ENCODE measurements around the gene DENND1B.
A peak's percentile ranks its signal among the peaks of the same experiment; 100 is the strongest.

Gene DENND1B

DNA sequence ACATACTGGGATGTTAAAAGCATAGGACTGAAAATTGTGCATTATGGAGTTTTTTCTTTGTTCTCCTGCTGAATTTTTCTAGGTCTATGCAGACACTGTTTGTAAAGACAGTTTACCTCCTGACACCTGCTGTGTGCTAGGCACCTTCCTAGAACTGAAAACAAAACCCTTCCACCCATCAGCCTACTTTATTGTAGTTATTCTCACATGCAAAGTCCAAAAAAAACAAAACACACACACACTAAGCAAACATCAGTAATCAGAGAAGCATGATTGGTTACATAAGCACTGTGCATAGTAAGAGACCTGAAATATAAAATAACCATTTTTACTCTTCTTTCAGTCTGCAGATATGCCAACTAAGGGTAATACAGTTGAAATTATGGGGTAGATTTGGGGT lies 312.1 kb downstream of the DENND1B start:
- peak in 1 of 2 experiments; percentile 16 for DNase-seq

DNA sequence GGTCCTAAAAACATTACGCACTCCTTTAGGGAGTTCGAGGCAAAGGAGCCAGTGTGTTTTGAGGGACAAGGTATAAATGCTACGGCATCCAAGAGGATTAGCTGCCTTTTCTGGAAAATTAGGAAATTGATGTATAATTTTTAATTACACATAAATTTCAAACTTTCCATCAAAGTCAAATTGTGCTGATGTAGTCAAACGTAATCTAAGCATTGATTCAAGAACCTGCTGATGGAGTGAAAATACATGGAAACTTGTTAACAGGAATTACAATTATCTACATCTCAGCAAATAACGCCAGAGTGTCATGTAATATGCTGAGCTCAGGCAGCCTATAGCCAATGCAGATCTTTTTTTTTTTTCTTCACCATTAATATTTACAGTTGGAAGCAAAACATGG lies 312.7 kb downstream of the DENND1B start:
- no peak for DNase-seq

Measured in NCI-H1930 (cell line).